22Rv1 (cell line): ENCODE results near the gene PLD4.

Source experiments
- CTCF ChIP-seq: fragments of 450-650 bp; IDR thresholded peaks from 2 replicates; pipeline ENCODE4 v1.5.1; 2017; ENCODE audit warnings: mild to moderate bottlenecking
- ZFX ChIP-seq: fragments of 450-650 bp; IDR thresholded peaks from 2 replicates; pipeline ENCODE4 v1.6.1; 2017; ENCODE audit warnings: antibody characterized with exemption, borderline replicate concordance

GRCh38 chr14:104931304-104931770 is 6.7 kb downstream of the PLD4 start:
- TF ChIP-seq CTCF, result no peak
- no peak for TF ChIP-seq ZFX
